Ascending aorta (tissue), 2 donors: ENCODE data around the gene DHCR7. TPM values are rescaled to one million over a fixed set of nuclear protein-coding genes. Genes with fewer than 3 reads are reported as not detected.

Experiments used
- DNase-seq, 2 donors: peaks; one replicate each; pipeline ENCODE4 v3.0.0-alpha.2; 2019; ENCODE audit warnings: low spot score in 2 of 2
- H3K27ac ChIP-seq, 2 donors: fragments of 200-600 bp; sonication (generic); one replicate each; pipeline ENCODE4 v1.5.1; 2016 to 2017; ENCODE audit warnings: mild to moderate bottlenecking in 1 of 2
- H3K27me3 ChIP-seq: fragments of 200-600 bp; sonication (generic); one replicate; pipeline ENCODE4 v1.5.1; 2017
- H3K36me3 ChIP-seq, 2 donors: fragments of 200-600 bp; sonication (generic); one replicate each; pipeline ENCODE4 v1.5.1; 2016
- H3K4me1 ChIP-seq, 2 donors: fragments of 200-600 bp; sonication (generic); one replicate each; pipeline ENCODE4 v1.5.1; 2016 to 2017; ENCODE audit warnings: mild to moderate bottlenecking in 1 of 2
- H3K4me3 ChIP-seq, 2 donors: fragments of 200-600 bp; sonication (generic); one replicate each; pipeline ENCODE4 v1.5.1; 2016 to 2017; ENCODE audit warnings: mild to moderate bottlenecking in 1 of 2
- H3K9me3 ChIP-seq, 2 donors: fragments of 200-600 bp; sonication (generic); one replicate each; pipeline ENCODE4 v1.5.1; 2016
- intact Hi-C: fragments of 100-400 bp; cut with DNase I; formaldehyde crosslinking; loops from one replicate; pipeline ENCODE4 v1.15.1; 2023
- total RNA-seq: library from RNA; depleted of rRNA; stranded (reverse); fragments of >200 nt; gene quantifications from one replicate; pipeline ENCODE4 v1.1.0, GENCODE V29; 2016
- TF ChIP-seq, protein P1 (sequence below), 3 experiments: fragments of 200-600 bp in 2 of 3; fragments of 450-650 bp in 1 of 3; sonication (generic) in 2 of 3; IDR thresholded peaks; one replicate each; pipeline ENCODE4 v1.5.1; 2016 to 2019; ENCODE audit warnings: antibody characterized with exemption in 3 of 3, mild to moderate bottlenecking in 1 of 3, moderate library complexity in 1 of 3

Gene DHCR7
- total RNA-seq, 1 donor from 2014 or later, result 66.2 TPM

DNA sequence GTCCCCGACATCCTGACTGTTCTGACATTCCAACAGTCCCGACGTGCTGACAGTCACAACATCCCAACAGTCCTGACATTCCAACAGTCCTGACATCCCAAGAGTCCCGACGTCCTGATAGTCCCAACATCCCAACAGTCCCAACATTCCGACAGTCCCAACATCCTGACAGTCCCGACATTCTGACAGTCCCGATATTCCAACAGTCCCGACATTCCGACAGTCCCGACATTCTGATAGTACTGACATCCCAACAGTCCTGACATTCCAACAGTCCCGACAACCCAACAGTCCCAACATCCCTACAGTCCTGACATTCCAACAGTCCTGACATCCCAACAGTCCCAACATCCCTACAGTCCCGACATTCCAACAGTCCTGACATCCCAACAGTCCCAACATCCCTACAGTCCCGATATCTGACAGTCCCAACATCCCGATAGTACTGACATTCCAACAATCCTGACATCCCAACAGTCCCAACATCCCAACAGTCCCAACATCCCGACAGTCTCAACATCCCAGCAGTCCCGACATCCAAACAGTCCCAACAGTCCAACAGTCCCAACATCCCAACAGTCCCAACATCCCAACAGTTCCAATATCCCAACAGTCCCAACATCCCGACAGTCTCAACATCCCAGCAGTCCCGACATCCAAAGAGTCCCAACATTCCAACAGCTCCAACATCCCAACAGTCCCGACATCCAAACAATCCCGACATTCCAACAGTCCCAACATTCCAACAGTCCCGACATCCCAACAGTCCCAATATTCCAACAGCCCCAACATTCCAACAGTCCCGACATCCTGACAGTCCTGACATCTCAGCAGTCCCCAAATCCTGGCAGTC is 60.2 kb downstream of the DHCR7 start:
- intact Hi-C loops, result no loop called here

DNA sequence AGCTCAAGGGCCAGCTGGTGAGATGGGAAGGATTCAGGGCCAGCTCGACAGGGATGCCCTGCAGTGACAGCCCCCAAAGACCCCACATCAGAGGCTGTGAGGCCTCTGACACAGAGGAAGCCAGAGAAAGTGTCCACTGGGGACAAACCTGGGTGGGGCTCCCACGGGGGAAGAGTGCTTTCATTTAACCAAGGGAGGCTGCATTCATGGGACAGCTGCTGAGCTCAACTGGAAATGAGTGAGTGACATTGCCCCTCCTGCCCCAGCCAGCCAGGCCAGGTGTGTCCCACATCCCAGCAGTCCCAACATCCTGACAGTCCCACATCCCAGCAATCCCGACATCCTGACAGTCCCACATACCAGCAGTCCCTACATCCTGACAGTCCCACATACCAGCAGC is 61.0 kb downstream of the DHCR7 start:
- Histone ChIP-seq H3K4me3 (no peak overlapping the region), H3K27ac (no peak overlapping the region), H3K36me3 (no peaks in the 10 kb centered on the region), H3K27me3 (no peaks in the 10 kb centered on the region), H3K9me3 (no peaks in the 10 kb centered on the region), H3K4me1 (no peaks in the 10 kb centered on the region)
- TF ChIP-seq, protein P1, sequence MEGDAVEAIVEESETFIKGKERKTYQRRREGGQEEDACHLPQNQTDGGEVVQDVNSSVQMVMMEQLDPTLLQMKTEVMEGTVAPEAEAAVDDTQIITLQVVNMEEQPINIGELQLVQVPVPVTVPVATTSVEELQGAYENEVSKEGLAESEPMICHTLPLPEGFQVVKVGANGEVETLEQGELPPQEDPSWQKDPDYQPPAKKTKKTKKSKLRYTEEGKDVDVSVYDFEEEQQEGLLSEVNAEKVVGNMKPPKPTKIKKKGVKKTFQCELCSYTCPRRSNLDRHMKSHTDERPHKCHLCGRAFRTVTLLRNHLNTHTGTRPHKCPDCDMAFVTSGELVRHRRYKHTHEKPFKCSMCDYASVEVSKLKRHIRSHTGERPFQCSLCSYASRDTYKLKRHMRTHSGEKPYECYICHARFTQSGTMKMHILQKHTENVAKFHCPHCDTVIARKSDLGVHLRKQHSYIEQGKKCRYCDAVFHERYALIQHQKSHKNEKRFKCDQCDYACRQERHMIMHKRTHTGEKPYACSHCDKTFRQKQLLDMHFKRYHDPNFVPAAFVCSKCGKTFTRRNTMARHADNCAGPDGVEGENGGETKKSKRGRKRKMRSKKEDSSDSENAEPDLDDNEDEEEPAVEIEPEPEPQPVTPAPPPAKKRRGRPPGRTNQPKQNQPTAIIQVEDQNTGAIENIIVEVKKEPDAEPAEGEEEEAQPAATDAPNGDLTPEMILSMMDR (IDR thresholded peaks at IDR 0.05), result no peak
- DNase-seq, result no peak
- intact Hi-C loops, result no loop called here

More for the DNA sequence above, 60.2 kb downstream of the DHCR7 start:
- DNase-seq, result no peak
- Histone ChIP-seq H3K4me1 (no peaks in the 10 kb centered on the region), H3K4me3 (no peak overlapping the region), H3K9me3 (no peaks in the 10 kb centered on the region), H3K27ac (no peak overlapping the region), H3K36me3 (no peaks in the 10 kb centered on the region), H3K27me3 (no peaks in the 10 kb centered on the region)
- TF ChIP-seq, protein P1 (IDR thresholded peaks at IDR 0.05), result no peak

DNA sequence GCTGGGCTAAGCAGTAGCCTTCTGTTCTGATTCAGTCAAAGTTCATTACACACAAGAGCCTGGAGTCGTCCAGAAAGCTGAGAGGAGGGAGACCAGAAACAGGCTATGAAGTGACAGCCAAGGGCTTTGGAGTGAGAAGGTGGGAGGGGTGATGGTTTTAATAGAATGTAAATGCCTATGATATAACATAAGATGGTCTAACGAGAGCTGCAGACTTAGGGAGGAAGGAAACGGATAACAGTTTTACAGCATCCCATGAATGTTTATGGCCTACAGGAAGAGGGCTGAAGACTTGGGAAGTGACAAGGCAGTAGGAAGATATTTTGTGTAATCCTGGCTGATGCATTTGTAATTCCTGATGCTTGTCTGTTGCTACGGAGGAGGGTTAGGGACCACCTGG is 62.0 kb downstream of the DHCR7 start:
- H3K9me3 ChIP-seq, result no peaks in the 10 kb centered on the region
- H3K4me3 ChIP-seq, result no peak overlapping the region
- TF ChIP-seq, protein P1 (IDR thresholded peaks at IDR 0.05), result no peak
- intact Hi-C loops, result no loop called here
- no peaks in the 10 kb centered on the region for H3K27me3 ChIP-seq
- DNase-seq, result no peak
- no peaks in the 10 kb centered on the region for H3K36me3 ChIP-seq
- H3K4me1 ChIP-seq, result no peaks in the 10 kb centered on the region
- no peak overlapping the region for H3K27ac ChIP-seq

DNA sequence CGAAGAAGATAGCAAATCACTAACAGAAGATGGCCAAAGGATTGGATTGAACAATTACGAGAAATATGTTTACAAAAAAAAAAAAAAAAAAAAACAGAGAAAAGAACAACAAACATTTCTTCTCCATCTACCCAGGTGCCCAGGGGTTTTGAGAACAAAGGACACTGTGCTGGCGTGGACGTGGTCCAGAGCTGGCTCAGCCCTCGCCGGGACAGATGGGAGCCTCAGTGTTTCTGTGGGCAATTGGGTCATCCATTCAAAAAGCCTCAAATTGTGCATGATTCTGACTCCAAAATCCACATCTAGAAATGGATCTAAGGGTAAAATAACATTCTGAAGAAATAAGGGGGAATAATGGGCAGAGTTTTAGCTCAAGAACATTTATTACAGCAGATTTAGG is 63.1 kb downstream of the DHCR7 start:
- DNase-seq, result no peak
- TF ChIP-seq, protein P1 (IDR thresholded peaks at IDR 0.05), result no peak
- intact Hi-C loops, result no loop called here
- Histone ChIP-seq H3K27ac (no peak overlapping the region), H3K4me1 (no peaks in the 10 kb centered on the region), H3K4me3 (no peak overlapping the region), H3K27me3 (no peaks in the 10 kb centered on the region), H3K9me3 (no peaks in the 10 kb centered on the region), H3K36me3 (no peaks in the 10 kb centered on the region)

DNA sequence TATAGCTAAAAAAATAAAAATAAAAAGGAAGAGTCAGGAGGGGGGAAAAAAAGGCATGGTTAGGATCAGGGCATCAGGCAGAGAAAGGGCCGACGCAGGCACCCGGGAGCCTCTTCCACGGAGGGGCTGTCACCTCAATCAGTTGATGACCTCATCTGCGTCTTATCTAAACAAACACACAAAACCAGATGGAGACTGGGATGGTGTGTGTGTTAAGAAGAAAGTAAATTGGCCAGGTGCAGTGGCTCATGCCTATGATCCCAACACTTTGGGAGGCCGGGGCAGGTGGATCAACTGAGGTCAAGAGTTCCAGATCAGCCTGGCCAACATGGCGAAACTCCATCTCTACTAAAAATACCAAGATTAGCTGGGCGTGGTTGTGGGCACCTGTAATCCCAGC is 63.6 kb downstream of the DHCR7 start:
- Histone ChIP-seq H3K4me1 (no peaks in the 10 kb centered on the region), H3K27ac (no peak overlapping the region), H3K9me3 (no peaks in the 10 kb centered on the region), H3K27me3 (no peaks in the 10 kb centered on the region), H3K36me3 (no peaks in the 10 kb centered on the region), H3K4me3 (no peak overlapping the region)
- intact Hi-C loops, result no loop called here
- DNase-seq, result no peak
- TF ChIP-seq, protein P1 (IDR thresholded peaks at IDR 0.05), result no peak

Other genes starting within 250 kb of the DHCR7 start
- 0.53 TPM for gene SHANK2, start 195.8 kb downstream of the DHCR7 start, total RNA-seq
- gene NADSYN1, start 4.8 kb upstream of the DHCR7 start, total RNA-seq, result 33.3 TPM
- not detected for gene KRTAP5-7, start 78.9 kb upstream of the DHCR7 start, total RNA-seq
- not detected for gene KRTAP5-8, start 89.6 kb upstream of the DHCR7 start, total RNA-seq
- not detected for gene KRTAP5-9, start 100.0 kb upstream of the DHCR7 start, total RNA-seq
- gene KRTAP5-10, start 117.2 kb upstream of the DHCR7 start, total RNA-seq, result not detected
- not detected for gene KRTAP5-11, start 134.5 kb upstream of the DHCR7 start, total RNA-seq